ENCODE measurements around the gene LRRC17.

DNA sequence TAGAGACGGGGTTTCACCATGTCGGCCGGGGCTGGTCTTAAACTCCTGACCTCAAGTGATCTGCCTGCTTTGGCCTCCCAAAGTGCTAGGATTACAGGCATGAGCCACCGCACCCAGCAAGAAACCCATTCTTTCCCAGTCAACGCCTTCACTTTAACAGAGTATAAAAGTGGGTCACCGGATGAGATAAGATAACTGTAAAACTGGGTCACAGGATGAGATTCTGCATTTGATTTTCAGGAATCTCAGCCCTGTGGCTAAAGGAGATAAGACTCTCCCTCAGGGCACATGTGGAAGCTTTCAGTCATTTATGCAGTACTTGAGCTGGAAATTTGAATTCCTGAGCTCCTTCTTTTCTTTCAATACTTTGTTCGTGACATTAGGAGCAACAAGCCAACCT lies 70.8 kb downstream of the LRRC17 start:
- TF ChIP-seq, protein P1, sequence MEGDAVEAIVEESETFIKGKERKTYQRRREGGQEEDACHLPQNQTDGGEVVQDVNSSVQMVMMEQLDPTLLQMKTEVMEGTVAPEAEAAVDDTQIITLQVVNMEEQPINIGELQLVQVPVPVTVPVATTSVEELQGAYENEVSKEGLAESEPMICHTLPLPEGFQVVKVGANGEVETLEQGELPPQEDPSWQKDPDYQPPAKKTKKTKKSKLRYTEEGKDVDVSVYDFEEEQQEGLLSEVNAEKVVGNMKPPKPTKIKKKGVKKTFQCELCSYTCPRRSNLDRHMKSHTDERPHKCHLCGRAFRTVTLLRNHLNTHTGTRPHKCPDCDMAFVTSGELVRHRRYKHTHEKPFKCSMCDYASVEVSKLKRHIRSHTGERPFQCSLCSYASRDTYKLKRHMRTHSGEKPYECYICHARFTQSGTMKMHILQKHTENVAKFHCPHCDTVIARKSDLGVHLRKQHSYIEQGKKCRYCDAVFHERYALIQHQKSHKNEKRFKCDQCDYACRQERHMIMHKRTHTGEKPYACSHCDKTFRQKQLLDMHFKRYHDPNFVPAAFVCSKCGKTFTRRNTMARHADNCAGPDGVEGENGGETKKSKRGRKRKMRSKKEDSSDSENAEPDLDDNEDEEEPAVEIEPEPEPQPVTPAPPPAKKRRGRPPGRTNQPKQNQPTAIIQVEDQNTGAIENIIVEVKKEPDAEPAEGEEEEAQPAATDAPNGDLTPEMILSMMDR (IDR thresholded peaks at IDR 0.05; ENCODE audit: low read length): no peak
- TF ChIP-seq EZH2 (IDR thresholded peaks at IDR 0.05; ENCODE audit: borderline replicate concordance, low read length): no peak
